ENCODE measurements around the gene HES5.

DNA sequence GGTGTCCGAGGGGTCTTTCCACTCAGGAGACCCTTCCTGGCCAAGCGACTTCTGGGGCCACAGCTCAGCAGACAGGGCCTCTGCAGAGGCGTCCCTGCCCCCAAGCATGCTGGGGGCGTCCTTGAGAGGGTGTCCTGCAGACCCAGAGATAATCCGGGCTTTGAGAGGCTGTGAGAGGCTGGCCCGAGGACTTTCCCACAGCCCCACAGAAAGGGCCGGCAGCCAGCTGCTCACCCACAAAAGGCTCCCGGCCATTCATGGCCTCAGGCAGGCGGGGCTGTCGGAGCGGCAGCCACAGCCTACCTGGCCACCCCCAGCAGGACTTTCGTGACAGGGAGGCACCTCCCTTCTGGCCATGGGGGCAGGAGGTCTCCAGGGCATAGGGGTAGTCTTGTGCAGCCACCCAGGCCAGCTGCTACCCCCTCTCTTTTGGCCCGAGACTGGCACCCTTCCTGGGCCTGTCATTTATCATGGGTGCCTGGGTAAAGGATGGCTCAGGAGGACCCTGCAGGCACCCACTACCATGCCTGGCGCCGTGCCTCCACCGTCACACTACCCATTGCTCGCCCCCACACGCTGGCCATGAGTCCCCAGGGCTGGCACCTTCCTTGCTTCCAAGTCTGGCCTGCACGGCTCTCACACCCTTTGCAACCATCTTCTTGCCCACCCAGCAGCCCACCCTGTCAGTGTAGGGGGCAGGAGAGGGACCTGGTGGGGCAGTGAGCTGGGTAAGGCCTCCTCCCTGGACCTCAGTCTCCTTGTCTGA, 15.0 kb upstream of the HES5 start:
- TF ChIP-seq, protein P1, sequence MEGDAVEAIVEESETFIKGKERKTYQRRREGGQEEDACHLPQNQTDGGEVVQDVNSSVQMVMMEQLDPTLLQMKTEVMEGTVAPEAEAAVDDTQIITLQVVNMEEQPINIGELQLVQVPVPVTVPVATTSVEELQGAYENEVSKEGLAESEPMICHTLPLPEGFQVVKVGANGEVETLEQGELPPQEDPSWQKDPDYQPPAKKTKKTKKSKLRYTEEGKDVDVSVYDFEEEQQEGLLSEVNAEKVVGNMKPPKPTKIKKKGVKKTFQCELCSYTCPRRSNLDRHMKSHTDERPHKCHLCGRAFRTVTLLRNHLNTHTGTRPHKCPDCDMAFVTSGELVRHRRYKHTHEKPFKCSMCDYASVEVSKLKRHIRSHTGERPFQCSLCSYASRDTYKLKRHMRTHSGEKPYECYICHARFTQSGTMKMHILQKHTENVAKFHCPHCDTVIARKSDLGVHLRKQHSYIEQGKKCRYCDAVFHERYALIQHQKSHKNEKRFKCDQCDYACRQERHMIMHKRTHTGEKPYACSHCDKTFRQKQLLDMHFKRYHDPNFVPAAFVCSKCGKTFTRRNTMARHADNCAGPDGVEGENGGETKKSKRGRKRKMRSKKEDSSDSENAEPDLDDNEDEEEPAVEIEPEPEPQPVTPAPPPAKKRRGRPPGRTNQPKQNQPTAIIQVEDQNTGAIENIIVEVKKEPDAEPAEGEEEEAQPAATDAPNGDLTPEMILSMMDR (IDR thresholded peaks at IDR 0.05), result no peak
- TF ChIP-seq POLR2A (IDR thresholded peaks at IDR 0.05) (no peak), EP300 (IDR thresholded peaks at IDR 0.05) (no peak), POLR2AphosphoS5 (IDR thresholded peaks at IDR 0.05) (no peak)

Data from gastroesophageal sphincter (tissue), 3 donors.